LNCaP clone FGC (cell line): ENCODE results near the gene MCTP2.

Source experiments
- DNase-seq: peaks from one replicate; pipeline ENCODE4 v3.0.0-alpha.2; 2011; ENCODE audit warnings: low read depth
- H3K4me3 ChIP-seq: 2 replicates; pipeline ENCODE4 v1.5.1; 2011; ENCODE audit warnings: mild to moderate bottlenecking, low read depth, low read length, control low read depth
- CTCF ChIP-seq: IDR thresholded peaks from 2 replicates; pipeline ENCODE4 v1.5.1; 2012; ENCODE audit warnings: mild to moderate bottlenecking; ENCODE audit not compliant: control insufficient read depth, insufficient read depth; ENCODE audit errors: extremely low read depth

The MCTP2 gene

GRCh38 chr15:94370206-94370935 is 139.0 kb downstream of the MCTP2 start:
- no peak for TF ChIP-seq CTCF
- DNase-seq = no peak
- no peak overlapping the region for H3K4me3 ChIP-seq

DNA sequence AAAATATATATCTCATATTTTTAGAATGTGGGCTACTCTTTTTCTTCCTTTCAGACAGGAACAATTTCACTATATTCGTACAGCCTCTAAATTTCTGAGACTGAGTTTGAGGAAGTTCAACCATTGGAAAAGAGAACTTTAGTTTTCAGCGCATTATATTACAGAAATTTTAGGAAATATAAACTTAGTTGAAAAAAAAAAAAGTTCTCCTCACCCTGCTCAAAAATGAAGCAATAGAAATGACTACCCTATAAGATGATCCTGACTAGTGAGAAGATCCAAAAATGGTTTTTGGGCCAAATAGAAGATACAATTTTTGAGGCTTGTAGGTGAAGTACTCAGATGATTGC is 139.6 kb downstream of the MCTP2 start:
- H3K4me3 ChIP-seq = no peak overlapping the region
- DNase-seq = no peak
- no peak for TF ChIP-seq CTCF

GRCh38 chr15:94372821-94373220 is 141.5 kb downstream of the MCTP2 start:
- TF ChIP-seq CTCF = no peak
- H3K4me3 ChIP-seq = no peak overlapping the region
- DNase-seq = no peak

GRCh38 chr15:94375997-94376396 is 144.6 kb downstream of the MCTP2 start:
- H3K4me3 ChIP-seq = no peak overlapping the region
- no peak for DNase-seq
- no peak for TF ChIP-seq CTCF

DNA sequence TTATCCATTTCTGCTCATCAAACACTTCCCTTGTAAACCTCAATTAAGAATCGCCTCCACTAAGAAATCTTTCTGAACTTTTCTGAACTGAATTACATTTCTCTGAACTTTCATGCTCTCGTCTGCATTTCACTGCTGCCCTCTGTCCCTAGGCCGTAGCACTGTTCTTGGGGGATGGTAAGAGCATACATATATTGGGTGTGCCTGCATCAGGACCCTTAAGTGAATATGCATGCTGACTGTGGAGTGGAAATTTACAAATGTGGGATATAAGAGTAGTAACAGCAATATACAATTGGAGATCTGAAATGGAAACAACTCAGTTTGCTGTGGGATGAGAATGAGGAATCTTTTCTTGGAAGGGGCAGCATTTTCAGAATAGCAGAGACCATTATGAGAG is 148.6 kb downstream of the MCTP2 start:
- no peak for TF ChIP-seq CTCF
- H3K4me3 ChIP-seq = no peak overlapping the region
- DNase-seq = no peak

DNA sequence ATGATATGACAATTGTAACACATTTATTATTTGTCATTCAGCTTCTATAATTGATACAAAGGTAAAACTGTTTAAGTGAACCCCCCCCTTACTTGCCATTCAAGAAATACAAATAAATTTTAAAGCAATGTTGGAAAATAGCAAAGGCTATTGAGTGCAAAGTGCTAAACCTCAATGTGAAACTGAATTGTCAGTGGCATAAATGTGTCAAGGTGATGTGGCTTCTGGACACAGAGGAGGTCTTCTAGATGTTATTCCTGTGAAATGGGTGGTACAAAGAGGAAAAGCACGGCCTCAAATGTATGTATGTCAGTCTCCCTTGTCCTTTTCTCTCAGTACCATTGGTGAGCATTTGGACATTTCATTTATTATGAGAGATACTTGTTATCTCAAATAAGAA is 149.4 kb downstream of the MCTP2 start:
- no peak for TF ChIP-seq CTCF
- H3K4me3 ChIP-seq = no peak overlapping the region
- no peak for DNase-seq

- H3K4me3 ChIP-seq = no peak overlapping the region
- TF ChIP-seq CTCF = no peak
- DNase-seq = no peak
Observed at GRCh38 chr15:94381384-94381783, 150.0 kb downstream of the MCTP2 start.
